LNCaP clone FGC (cell line): ENCODE data around the gene P3H2.

Experiments used
- DNase-seq: peaks from one replicate; pipeline ENCODE4 v3.0.0-alpha.2; 2011; ENCODE audit warnings: low read depth
- H3K4me3 ChIP-seq: 2 replicates; pipeline ENCODE4 v1.5.1; 2011; ENCODE audit warnings: mild to moderate bottlenecking, low read depth, low read length, control low read depth
- TF ChIP-seq, protein P1 (sequence below): IDR thresholded peaks from 2 replicates; pipeline ENCODE4 v1.5.1; 2012; ENCODE audit warnings: mild to moderate bottlenecking; ENCODE audit not compliant: control insufficient read depth, insufficient read depth; ENCODE audit errors: extremely low read depth

The P3H2 gene

GRCh38 chr3:189990826-189991225 lies 129.9 kb downstream of the P3H2 start:
- TF ChIP-seq, protein P1, sequence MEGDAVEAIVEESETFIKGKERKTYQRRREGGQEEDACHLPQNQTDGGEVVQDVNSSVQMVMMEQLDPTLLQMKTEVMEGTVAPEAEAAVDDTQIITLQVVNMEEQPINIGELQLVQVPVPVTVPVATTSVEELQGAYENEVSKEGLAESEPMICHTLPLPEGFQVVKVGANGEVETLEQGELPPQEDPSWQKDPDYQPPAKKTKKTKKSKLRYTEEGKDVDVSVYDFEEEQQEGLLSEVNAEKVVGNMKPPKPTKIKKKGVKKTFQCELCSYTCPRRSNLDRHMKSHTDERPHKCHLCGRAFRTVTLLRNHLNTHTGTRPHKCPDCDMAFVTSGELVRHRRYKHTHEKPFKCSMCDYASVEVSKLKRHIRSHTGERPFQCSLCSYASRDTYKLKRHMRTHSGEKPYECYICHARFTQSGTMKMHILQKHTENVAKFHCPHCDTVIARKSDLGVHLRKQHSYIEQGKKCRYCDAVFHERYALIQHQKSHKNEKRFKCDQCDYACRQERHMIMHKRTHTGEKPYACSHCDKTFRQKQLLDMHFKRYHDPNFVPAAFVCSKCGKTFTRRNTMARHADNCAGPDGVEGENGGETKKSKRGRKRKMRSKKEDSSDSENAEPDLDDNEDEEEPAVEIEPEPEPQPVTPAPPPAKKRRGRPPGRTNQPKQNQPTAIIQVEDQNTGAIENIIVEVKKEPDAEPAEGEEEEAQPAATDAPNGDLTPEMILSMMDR, result no peak

DNA sequence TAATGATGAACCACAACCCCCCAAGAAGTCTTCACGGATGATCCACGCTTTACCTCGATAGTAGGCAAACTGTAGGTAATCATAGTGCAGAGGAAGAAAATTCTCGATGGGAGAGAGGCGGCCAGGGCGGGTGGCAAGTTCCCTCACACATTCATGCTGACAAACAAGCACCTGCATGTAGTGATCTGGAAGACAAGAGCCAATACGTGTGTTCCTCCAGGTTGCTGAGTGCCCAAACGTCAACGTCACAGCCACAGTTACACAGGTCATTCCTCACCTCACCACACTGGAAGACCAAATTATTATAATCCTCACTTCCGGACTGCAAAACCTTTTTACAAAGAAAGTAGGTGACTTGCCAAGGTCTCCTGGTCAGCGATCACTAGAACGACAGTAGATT lies 131.8 kb downstream of the P3H2 start:
- TF ChIP-seq, protein P1, result no peak
- no peak for DNase-seq
- H3K4me3 ChIP-seq, result no peak overlapping the region

More at GRCh38 chr3:189990826-189991225, 129.9 kb downstream of the P3H2 start:
- H3K4me3 ChIP-seq, result no peak overlapping the region
- DNase-seq, result no peak

DNA sequence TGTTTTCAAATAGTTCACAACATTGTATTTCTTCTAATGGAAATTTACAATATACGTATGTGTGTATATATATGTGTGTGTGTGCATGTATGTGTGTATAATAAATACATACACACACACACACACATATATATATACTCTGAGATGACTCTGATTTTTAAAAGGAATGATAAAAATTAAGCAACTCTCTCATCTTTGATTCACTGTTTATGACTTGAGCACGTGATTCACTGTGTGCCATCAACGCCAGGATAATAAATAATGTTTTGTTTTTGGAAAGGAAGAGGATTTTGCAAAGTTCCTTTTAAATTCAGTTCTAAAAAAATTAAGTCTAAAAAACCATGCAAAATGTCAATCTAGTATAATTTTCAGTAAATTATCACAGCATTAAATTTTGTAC lies 132.4 kb downstream of the P3H2 start:
- no peak overlapping the region for H3K4me3 ChIP-seq
- TF ChIP-seq, protein P1, result no peak
- no peak for DNase-seq

DNA sequence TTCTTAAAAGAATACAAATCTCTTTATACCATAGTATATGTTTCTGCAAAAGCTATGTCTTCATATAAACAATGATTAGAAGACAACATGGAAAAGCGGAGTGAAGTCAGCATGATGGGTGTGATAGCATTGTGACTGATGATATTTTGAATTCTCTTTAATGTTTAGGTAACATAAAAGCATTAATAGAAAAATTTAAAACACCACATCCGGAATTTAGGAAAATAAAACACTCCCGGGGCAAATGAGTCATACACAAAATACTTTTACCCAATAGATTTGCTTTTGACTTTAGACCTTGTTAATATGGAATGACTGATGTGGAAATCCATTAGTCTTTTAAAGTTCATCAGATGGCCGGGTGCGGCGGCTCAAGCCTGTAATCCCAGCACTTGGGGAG lies 134.7 kb downstream of the P3H2 start:
- TF ChIP-seq, protein P1, result no peak
- no peak for DNase-seq
- H3K4me3 ChIP-seq, result no peak overlapping the region

DNA sequence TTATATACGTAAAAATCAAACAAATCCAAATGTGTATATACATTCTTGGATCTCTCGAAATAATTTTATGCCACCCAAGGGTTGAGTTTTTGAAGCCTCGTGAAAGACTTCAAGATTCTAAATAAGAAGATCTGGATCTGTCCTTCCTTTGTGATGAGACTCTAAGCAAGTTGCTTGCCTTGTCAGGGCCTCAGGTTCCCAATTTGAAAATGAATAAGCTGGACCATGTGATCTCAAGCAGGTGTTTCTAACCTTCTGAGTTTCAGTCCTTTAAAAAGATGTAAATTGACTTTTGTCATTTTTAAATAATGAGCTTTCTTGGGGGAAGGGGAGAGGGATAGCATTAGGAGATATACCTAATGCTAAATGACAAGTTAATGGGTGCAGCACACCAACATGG lies 137.1 kb downstream of the P3H2 start:
- H3K4me3 ChIP-seq, result no peak overlapping the region
- no peak for DNase-seq
- TF ChIP-seq, protein P1, result no peak

DNA sequence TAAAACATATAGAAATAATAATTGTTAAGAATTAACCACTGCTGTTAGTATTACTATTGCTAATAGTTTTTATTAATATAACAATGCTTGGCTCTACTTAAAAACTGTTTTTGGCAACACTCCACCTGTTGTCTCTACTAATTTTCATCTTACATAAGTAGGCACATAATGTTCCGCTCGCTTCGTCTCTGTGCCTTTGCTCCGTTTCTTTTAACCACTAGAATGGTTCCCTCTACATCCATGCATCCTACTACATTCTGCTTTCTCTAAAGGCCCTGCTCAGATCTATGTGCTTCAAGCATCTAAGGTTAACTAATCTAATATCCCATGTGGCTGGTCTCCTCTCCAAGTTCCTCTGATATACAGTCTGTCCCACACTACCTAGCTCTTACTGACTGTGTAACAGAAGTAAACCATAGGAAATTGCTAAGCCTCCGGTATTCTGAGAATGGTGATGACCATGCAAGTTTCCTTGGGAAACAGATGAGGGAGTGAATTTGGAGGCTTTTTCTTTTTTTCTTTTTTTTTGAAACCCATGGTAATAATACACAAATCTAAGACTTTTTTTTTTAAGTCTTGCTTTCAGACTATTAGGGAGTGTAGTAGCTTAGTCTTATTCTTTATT lies 138.3 kb downstream of the P3H2 start:
- no peak overlapping the region for H3K4me3 ChIP-seq
- DNase-seq, result no peak
- TF ChIP-seq, protein P1, result no peak

- TF ChIP-seq, protein P1, result no peak
- H3K4me3 ChIP-seq, result no peak overlapping the region
- peak; percentile 58 for DNase-seq
Measured at GRCh38 chr3:189981668-189982067, 139.0 kb downstream of the P3H2 start.
